Activated T-cell treated with anti-CD3 and anti-CD28 coated beads for 1 hour (primary cell): ENCODE measurements around the gene MRFAP1.
"Not testable (repeated sequence)": the region's sequence is repeated elsewhere in the genome, so short reads cannot be mapped to it uniquely, and the experiment has no call there.

Experiments
- DNase-seq: peaks from one replicate; pipeline ENCODE4 v3.0.0-alpha.2; 2020; ENCODE audit warnings: low read depth

Gene MRFAP1

DNA sequence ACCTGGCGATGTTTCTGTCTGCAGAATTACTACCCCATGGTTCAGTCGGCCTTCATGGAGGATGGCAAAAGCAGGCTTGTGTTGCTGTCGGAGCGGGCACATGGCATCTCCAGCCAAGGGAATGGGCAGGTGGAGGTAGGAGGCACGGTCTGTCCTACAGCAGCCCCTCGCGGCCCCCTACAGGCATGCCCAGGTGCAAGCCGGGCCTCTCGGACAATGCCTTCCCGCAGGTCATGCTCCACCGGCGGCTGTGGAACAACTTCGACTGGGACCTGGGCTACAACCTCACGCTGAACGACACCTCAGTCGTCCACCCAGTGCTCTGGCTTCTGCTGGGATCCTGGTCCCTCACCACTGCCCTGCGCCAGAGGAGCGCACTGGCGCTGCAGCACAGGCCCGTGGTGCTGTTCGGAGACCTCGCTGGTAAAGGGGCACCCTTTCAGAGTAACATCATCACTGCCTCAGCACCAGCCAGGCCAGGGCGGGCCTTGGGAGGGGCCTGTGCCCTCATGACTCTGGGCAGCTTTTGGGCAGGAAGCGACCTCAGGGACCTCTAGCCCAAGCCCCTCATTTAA lies 29.5 kb upstream of the MRFAP1 start:
- DNase-seq, result no peak

GRCh38 chr4:6612961-6613675 lies 27.4 kb upstream of the MRFAP1 start:
- DNase-seq, result no peak

GRCh38 chr4:6613676-6614651 lies 26.5 kb upstream of the MRFAP1 start:
- DNase-seq, result no peak

DNA sequence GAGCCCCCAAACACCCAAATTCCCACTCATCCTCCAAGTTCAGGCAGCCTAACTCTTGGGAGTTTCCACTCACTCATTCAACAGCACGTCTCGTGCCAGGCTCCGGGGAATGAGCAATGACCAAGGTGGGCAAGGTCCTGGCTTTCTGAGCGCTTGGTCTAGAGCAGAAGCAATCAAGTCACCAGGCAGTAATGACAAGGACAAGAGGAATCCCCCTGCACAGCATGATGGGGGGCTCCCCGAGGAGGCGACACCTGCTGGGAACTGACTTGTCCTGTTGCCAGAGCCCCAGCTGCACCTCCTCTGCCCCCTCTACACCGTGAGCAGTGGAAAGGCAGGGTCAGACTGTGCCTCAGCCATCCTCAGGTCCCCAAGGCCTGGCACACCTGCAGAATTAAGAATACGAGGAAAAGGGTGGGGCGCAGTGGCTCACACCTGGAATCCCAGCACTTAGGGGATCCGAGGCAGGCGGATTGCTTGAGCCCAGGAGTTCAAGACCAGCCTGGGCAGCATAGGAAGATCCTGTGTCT lies 25.7 kb upstream of the MRFAP1 start:
- no peak for DNase-seq

DNA sequence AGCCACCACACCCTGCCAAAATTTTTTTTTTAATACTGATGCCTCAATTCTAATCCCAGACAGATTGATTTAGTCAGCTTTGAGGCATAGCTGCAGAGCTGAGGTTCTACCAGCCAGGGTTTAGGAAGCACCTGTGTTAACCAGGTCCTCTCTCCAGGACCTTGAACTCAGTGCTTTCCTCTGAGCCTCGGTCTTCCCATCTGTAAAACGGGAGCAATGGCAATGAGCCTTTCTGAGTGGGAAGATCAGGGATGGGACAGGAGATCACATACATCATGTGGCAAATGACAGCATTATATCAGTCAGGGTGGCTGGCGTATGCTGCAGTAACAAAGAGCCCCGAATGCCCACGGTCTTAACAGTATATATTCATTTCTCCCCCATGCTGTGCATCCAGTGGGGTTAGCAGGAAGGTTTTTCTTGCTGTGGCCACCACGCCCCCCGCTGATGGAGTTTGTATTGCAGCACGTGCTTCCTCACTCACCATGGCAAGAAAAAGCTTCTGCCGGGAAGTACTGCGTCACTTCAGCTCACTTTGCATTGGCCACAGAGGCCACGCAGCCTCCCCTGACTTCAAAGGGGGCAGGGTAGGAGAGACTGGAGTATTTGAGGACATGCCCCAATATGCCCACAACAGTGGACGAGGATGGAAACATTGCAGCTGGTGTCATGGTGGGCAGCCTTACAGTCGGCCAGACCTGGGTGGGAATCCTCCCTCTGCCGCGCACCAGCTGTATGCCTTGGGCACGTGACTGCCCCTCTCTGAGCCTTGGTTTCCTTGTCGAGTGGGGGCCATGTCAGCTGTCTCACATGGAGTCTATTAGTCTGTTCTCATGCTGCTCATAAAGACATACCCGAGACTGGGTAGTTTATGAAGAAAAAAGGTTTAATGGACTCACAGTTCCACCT lies 24.1 kb upstream of the MRFAP1 start:
- DNase-seq, result no peak

DNA sequence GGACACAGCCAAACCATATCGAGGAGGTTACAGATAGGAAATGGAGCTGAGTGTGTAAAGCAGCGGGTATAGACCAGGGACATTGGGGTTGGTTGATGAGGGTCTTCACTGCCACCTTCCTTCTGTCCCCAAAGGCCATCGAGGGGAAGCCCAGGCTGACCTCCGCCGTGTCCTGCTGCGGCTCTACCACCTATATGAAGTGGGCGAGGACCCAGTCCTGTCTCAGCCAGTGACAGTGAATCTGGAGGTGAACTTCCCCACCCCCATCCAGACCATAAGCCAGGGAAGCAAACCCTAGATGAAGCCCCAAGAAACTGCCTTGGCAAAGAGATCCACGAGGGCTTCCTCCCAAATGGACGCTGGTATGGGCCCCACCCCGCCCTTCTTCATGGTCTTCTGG lies 23.2 kb upstream of the MRFAP1 start:
- DNase-seq, result no peak

DNA sequence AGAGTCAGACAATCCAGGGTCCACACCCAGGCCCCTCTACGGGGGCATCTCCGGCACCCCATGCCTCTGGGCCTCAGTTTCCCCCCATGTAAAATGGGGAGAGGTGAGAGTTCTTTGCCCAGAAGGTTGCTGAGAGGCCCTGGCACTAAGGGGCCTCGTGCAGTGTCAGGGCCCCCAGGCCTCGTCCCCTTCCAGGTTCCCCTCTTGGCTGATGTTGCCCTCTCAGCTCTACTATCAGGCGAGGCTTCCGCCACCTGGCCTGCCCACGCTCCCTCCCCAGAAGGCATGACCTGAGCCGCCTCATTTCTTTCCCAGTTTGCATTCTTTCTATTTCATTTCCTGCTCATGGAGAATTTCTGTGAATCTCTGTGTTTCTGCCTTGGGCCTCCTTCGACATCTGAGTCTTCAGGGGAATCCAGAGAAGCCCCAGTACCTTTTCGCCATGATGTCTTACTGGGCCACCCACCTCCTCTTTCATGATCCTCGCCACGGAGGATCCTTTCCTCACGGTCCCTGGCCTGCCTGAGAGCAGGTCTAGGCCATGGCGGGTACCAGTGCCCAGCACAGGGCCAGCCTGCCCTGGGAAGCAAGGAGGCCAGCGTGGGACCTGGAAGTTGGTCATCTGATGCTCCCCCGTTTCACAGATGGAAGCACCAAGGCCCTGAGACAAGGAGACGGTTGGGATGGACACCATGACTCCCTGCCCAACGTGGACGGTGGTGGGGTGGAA lies 21.9 kb upstream of the MRFAP1 start:
- DNase-seq, result no peak

DNA sequence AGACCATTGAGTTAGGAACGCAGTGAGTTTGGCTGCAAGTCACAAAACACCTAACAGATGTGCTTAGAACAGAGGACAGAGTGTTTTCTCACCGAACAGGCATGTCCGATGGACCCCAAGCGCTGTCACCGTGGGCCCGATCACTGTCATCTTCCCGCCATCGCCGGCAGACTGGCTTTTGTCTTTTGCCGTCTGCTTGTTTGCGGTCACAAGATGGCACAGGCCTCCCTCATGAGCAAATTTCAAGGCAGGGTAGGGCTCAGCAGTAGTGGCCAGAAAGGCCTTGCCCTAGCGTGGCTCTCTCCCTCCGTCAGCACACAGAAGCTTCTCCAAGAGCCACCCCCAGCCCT lies 21.4 kb upstream of the MRFAP1 start:
- no peak for DNase-seq

GRCh38 chr4:6619466-6620255 lies 20.8 kb upstream of the MRFAP1 start:
- no peak for DNase-seq

- DNase-seq, result no peak
Observed at GRCh38 chr4:6620296-6620695, 20.2 kb upstream of the MRFAP1 start.

DNA sequence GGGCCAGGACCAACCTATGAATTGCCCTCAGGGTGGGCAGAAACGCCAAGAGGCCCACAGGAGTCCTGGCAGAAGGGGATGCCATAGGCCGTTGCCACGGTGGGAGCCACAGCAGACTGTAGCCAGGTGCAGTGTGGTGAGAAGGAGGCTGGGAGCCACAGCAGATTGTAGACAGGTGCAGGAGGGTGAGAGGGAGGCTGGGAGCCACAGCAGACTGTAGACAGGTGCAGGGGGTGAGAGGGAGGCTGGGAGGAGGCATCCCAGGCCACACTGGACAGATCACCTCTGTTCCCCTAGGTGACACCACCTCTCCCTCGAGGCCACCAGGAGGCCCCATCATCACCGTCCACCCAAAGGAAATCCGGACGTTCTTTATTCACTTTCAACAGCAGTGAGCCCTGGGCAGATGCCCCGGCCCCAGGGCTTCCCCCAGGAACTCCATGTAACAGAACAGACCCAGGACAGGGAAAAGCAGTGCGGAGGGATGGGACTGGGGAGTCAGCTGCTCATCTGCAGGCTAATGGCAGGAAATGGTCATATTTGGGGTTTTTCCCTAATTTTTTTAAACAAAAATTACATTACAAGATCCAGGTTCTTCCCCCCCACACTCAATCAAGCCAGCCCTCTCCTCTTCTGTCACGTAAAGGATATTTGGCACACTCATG lies 19.5 kb upstream of the MRFAP1 start:
- no peak for DNase-seq

DNA sequence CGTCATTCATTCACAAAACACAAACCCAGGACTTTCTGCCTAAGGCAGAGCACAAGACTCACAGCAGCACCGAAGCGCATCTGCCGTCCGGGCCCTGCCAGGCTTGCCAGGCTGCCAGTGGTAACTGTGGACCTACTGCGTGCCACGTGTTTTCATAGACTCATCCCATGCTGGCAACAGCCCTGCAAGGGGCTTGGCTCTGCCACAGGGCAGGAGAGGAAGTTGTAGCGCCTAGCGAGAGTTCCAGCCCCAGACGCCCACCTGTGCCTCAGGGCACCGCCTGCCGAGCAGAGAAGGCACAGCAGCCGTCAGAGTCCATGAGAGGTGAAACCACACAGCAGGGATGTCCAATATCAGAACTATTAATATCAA lies 18.9 kb upstream of the MRFAP1 start:
- DNase-seq, result no peak

DNA sequence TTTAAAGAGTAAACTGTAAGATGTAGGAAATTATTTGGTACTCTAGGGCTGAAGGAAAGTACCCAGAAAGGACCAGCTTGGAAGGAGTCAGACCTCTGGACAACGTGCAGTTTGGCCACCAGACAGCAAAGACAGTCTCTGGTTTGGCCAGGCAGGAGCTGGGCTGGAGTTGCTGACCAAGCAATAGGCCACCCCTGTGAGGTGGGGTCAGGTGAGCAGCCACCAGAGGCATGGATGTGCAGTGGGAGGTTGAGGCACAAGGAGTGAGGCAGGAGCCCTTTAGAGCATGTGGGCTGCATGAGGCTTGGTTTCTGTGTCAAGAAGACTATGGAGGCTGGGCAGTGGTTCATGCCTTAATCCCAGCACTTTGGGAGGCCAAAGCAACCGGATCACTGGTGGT lies 17.7 kb upstream of the MRFAP1 start:
- DNase-seq, result no peak

DNA sequence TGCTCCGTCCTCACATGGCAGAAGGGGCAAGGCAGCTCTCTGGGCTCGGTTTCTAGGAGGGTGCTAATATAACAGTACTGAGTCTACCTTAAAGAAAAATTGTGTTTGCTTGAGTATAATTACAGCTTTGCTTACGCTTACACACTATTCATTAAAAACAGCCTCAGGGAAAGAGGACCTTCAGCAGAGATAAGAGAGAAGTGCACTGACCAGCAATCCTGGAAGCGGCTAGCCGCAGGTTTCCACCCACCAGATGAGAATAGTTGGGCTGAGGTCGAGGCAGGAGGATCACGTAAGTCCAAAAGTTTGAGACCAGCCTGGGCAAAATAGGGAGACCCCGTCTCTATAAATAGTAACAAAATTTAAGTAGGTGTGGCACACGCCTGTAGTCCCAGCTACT lies 15.2 kb upstream of the MRFAP1 start:
- DNase-seq, result no peak

DNA sequence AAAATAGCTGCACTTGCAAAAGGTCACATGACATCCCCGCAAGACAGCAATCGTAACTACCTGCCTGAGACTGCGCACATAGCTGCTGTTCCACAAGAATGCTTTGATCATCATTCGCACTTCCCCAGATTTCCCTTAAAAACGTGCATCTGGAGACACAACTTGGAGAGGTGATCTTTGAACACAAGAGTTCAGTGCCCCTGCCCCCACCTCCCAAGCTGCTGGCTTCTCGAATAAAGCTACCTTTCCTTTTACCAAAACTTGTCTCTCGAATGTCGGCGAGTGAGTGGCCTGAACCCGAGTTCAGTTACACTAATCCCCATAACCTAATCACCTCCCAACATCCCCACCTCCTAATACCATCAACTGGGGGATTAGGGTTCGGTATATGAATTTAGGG lies 14.4 kb upstream of the MRFAP1 start:
- no peak for DNase-seq

GRCh38 chr4:6627832-6628231 lies 12.7 kb upstream of the MRFAP1 start:
- DNase-seq, result no peak

DNA sequence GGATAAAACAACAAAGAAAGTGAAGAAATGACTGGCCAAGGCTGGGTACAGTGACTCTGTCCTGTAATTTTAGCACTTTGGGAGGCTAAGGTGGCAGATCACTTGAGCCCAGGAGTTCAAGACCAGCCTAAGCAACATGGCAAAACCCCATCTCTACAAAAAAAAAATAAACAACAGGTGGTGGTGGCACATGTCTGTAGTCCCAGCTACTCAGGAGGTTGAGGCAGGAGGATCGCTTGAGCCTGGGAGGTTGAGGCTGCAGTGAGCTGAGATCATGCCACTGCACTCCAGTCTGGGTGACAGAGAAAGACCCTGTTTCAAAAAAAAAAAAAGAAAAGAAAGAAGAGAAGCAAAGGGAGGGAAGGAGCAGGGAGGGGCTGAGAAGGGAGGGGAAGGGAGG lies 12.0 kb upstream of the MRFAP1 start:
- not testable (repeated sequence) for DNase-seq

- no peak for DNase-seq
Observed at GRCh38 chr4:6632125-6632524, 8.4 kb upstream of the MRFAP1 start.

DNA sequence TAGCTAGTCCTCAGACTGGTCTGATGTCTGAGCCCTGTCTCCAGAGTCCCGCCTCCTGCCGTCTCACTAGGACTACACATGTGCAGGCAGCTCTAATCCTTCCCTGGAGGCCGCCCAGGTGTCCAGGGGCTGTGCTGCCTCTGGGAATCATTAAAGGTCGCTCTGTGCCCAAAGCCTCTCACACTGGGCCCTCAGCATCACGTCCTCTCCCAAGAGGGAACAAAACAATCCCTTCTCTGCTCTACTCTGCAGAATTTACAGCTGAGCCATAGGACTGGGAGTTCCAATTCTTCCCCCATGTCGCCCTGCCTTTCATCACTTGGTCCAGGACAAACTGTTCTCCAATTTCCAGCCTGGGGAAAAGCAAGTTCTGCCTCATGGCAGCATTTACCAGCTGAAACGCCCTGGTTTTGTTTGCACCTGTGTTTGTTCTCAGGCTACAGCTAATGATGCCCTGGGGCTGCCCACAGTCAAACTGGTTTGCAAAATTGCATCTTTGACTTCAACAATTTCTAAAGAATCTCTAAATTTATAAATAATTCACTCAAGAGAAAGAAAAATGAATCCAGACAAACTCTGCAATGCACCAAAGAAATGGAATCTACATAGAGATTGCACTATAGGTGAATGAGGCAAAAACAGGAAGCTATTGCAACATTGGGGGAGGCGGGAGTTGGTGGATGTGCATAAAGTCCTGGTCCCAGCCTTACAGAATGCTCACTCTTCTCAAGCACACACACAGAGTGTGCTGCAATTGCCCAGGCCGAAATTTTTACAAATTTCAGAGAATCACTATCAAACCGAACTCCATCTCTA lies 7.2 kb upstream of the MRFAP1 start:
- no peak for DNase-seq
